Anterior cingulate cortex (tissue), 58 donors: Measurements from ENCODE around the gene BABAM2.
"Not testable (repeated sequence)": the region's sequence is repeated elsewhere in the genome, so short reads cannot be mapped to it uniquely, and the experiment has no call there.

Experiments
- DNase-seq, 58 donors: peaks; one replicate each; lab custom pipeline; 2025; lab: John Stamatoyannopoulos, UW

Gene BABAM2

DNA sequence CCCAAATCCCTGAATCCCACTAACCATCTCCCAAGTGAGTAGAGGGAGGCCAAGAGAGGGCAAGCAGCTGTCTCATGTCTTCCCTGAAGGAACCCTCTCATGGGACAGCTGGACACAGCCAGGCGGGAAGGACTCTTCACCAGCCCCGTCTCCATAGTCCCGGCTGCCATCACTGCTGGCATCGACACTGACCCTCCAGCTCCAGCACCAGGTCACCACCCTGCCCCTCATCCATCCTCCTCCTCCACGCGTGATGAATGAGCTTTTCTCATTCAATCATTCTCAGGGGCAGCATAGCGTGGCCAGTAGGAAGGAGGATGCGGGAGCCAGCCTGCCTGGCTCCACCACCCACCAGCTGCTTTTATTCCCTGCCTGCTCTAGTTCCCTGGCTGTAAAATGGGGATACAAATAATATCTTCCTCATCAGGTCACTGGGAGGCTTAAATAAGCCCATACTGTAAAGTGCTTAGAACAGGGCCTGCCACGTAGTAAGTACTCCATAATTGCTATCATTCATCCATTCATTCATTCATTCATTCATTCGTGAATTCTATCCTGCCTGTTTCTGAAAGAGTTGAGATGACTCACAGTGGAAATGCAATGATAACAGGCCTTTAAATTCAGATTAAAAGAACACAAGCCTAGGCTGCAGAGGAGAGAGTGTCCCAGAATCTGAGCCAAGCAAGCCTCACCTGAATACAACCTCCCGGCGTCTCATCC is 471.6 kb downstream of the BABAM2 start:
- DNase-seq = no peak

DNA sequence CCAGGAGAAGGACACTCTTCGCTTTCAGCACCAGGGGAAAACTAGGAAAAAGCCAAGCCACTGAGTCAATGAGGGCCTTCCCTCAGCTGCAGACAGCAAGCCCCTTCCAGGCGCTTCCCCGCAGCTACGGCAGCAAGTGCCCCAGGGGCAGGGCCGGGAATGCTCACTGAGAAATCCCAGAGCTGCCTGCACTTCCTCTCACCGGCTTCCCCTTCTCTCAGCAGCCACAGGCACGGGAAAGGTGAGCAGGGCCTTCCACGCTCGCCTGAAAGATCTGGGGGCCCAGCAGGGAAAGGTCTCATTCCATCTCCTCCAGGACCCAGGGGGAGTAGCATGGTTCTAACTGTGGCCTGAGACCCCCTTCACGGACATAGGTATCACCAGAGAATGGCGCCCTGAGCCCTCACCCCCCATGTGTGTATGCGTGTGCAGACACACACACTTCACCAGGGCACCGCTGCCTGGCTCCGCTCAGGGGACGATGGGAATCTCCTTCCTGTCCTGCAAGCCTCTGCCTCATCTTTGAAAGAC is 472.5 kb downstream of the BABAM2 start:
- DNase-seq = no peak

GRCh38 chr2:28363686-28364280 is 473.3 kb downstream of the BABAM2 start:
- DNase-seq = no peak

DNA sequence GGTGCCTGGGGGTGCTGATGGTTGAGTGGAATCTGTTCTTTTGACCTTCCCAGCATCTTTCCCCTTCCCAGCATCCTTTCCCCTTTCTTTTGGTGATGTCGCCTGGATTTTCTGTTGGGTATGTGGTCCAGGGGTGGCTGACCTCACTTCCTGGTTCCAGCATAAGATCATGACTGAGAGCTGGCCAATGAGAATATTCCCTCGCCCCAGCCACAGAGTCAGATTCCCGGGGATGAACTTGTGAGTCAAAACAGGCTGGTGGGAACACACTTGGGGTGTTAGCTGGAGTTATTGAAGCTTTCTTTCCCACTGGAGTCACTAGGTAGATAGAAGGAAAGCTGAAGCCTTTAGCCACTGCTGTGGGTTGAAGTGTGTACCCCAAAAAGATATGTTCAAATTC is 474.1 kb downstream of the BABAM2 start:
- DNase-seq = no peak

DNA sequence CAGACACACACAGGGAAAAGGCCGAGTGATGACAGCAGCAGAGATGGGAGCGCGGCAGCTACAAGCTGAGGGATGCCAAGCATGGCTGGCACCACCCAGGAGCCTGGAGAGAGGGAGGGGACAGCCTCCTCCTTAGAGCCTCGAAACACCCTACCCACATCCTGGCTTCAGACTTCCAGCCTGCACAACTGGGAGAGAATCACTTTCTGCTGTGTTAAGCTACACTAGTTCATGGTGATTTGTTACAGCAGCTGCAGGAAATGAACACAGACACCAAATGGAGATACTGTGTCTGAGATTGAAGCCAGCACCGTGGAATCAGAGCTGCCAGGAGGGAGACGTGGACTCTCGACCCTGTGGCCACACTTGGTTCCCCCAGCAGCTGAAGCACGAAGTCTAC is 474.6 kb downstream of the BABAM2 start:
- DNase-seq = peak in 1 of 58 donors; percentile 11

DNA sequence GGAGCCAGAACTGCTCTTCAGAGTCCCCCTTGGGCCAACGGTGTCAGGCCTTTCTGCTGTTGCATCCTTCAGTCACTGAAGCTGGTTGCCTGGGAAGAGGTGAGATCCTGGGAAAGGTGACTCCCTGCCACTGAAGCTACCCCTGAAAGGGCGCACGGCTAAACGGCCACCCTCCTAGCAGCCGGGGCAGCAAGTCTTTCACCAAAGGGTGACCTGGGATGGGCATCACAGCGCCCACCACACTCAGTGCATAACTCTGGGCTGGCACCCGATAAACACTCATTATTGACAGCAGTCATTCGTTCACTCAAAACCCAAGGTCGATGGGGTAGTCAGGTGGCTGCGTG is 475.6 kb downstream of the BABAM2 start:
- DNase-seq = no peak

- DNase-seq = no peak
Measured at GRCh38 chr2:28366496-28367282, 476.2 kb downstream of the BABAM2 start.

GRCh38 chr2:28367667-28368356 is 477.3 kb downstream of the BABAM2 start:
- no peak for DNase-seq

DNA sequence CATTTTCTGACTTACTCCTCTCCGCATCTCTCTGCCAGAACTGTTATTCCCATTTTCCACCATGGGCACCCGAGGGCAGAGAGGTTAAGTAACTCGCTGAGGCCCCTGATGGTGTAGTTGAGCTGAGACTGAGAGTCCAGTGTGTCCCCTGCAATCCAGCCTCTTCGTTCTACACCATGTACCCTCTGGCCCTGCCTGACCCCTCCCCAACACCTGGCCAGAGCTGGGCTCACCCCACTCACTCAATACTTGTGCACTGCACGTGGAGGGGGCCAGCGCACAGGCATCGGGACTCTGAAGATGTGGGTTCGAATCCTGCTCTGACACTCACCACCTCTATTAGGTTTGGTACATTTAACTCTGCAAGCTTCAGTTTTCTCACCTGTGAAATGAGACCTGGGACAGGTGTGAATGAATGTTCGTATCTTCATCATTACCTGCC is 477.8 kb downstream of the BABAM2 start:
- no peak for DNase-seq

DNA sequence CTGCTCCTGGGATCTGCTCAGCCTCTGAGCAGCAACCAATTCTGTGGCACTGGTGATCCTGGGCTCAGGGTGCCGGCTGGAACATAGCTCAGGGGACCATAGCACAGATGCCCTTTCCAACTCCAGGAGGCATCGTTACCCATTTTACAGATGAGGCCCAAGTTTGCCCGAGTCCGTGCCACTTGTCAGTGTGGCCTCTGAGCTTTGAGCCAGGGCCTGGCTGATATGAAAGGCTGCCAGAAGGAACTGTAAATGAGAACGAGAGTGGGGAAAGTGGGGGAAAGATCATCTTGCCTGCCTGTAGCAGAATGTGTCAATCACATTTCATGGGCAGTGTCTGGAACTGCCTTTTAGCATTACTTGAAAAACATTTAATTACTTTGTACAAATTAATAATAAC is 478.8 kb downstream of the BABAM2 start:
- DNase-seq = no peak

- DNase-seq = no peak
Measured at GRCh38 chr2:28370354-28370753, 479.8 kb downstream of the BABAM2 start.

GRCh38 chr2:28371728-28372127 is 481.2 kb downstream of the BABAM2 start:
- not testable (repeated sequence) for DNase-seq

DNA sequence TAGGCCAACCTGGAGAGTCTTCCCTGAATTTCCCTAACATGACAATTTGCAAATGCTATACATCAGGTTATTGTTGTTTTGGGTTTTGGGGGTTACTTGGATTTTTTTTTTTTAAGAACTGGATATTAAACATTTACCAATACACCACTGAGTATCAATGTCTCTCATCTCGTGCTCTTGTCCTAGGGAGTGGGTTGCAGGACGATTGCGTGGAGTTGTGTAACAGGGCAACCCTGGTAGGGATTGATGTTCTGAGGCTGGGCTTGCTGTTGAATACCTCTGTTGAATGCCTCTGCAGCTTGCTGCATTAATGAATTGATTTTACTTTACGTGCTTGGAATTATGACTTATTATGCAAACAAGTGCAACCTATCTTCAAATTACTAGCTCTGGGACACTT is 483.3 kb downstream of the BABAM2 start:
- DNase-seq = no peak

DNA sequence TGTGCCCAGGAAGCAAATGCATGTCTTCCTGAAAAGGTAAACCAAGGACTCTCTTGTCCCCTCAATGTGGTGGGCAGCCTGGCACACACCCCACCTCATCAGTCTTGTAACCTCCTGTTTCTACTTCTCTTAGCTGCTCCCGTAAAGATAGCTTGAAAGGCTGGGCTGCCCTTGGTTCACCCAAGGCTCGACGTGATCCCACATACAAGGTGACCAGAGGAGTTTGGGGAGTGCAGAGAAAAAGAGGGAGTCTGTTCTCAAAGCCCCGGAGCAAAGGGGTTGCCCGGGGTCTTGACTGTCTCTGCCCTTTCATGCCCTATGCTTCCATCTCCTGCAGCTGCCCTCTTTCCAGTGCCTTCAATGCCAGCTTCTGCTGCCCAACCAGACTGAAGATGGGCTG is 483.8 kb downstream of the BABAM2 start:
- no peak for DNase-seq

GRCh38 chr2:28375236-28375635 is 484.7 kb downstream of the BABAM2 start:
- DNase-seq = no peak

GRCh38 chr2:28375742-28376631 is 485.5 kb downstream of the BABAM2 start:
- DNase-seq = no peak

- no peak for DNase-seq
Measured at GRCh38 chr2:28377195-28377816, 486.8 kb downstream of the BABAM2 start.

GRCh38 chr2:28377984-28378678 is 487.6 kb downstream of the BABAM2 start:
- no peak for DNase-seq
